IPS-NIHi11 (cell line): ENCODE measurements around the gene CCDC159.
"Not testable (repeated sequence)": the region's sequence is repeated elsewhere in the genome, so short reads cannot be mapped to it uniquely, and the experiment has no call there.

ENCODE experiments used
- DNase-seq: peaks from one replicate; pipeline ENCODE4 v3.0.0; 2012; ENCODE audit warnings: mixed read lengths, low spot score

CCDC159 gene

GRCh38 chr19:11346104-11346940 is at the start of gene CCDC159, which contains the start of gene TMEM205:
Gene CCDC159, plus strand, starts transcription at chr19:11346519. Its CDS starts 88 bp downstream, at chr19:11346607.
Gene TMEM205, minus strand, starts transcription at chr19:11346268. Its CDS starts 649 bp downstream, at chr19:11345619.
- DNase-seq = peak; percentile 94

- DNase-seq = peak; percentile 4
Measured at GRCh38 chr19:11299946-11300810, 46.1 kb upstream of the CCDC159 start.

- DNase-seq = no peak
Measured at GRCh38 chr19:11300811-11301120, 45.6 kb upstream of the CCDC159 start.

GRCh38 chr19:11304936-11305335 is 41.4 kb upstream of the CCDC159 start:
- DNase-seq = no peak

- DNase-seq = no peak
Measured at GRCh38 chr19:11306337-11306736, 40.0 kb upstream of the CCDC159 start.

- DNase-seq = not testable (repeated sequence)
Measured at GRCh38 chr19:11320278-11320995, 25.9 kb upstream of the CCDC159 start.

GRCh38 chr19:11321191-11322126 is 24.9 kb upstream of the CCDC159 start:
- DNase-seq = no peak

GRCh38 chr19:11322269-11323024 is 23.9 kb upstream of the CCDC159 start:
- DNase-seq = no peak

- DNase-seq = no peak
Measured at GRCh38 chr19:11323601-11324078, 22.7 kb upstream of the CCDC159 start.

GRCh38 chr19:11324079-11324661 is 22.1 kb upstream of the CCDC159 start:
- DNase-seq = peak; percentile 64

GRCh38 chr19:11324748-11325389 is 21.4 kb upstream of the CCDC159 start:
- no peak for DNase-seq

GRCh38 chr19:11325544-11325943 is 20.8 kb upstream of the CCDC159 start:
- DNase-seq = no peak

- no peak for DNase-seq
Measured at GRCh38 chr19:11330127-11330526, 16.2 kb upstream of the CCDC159 start.

- DNase-seq = no peak
Measured at GRCh38 chr19:11331502-11331901, 14.8 kb upstream of the CCDC159 start.

- no peak for DNase-seq
Measured at GRCh38 chr19:11332822-11333221, 13.5 kb upstream of the CCDC159 start.

GRCh38 chr19:11333838-11334237 is 12.5 kb upstream of the CCDC159 start:
- not testable (repeated sequence) for DNase-seq

GRCh38 chr19:11335449-11336146 is 10.7 kb upstream of the CCDC159 start:
- peak; percentile 6 for DNase-seq

GRCh38 chr19:11337080-11337479 is 9.2 kb upstream of the CCDC159 start:
- DNase-seq = no peak

GRCh38 chr19:11338121-11338520 is 8.2 kb upstream of the CCDC159 start:
- DNase-seq = no peak
